Transverse colon (tissue), 3 donors: ENCODE results near the gene OR4D1.

Source experiments
- POLR2A ChIP-seq: fragments of 450-650 bp; IDR thresholded peaks from one replicate; pipeline ENCODE4 v1.6.1; 2016; ENCODE audit warnings: antibody characterized with exemption, mild to moderate bottlenecking, moderate library complexity
- TF ChIP-seq, protein P1 (sequence below), 5 experiments: fragments of 200-600 bp in 3 of 5; fragments of 450-650 bp in 2 of 5; sonication (generic) in 3 of 5; IDR thresholded peaks; 1 replicate in 2 of 5; 2 replicates in 3 of 5; pipeline ENCODE4 v1.5.1; 2016 to 2017; ENCODE audit warnings: antibody characterized with exemption in 5 of 5, inconsistent platforms in 3 of 5, mild to moderate bottlenecking in 2 of 5, moderate library complexity in 1 of 5

DNA sequence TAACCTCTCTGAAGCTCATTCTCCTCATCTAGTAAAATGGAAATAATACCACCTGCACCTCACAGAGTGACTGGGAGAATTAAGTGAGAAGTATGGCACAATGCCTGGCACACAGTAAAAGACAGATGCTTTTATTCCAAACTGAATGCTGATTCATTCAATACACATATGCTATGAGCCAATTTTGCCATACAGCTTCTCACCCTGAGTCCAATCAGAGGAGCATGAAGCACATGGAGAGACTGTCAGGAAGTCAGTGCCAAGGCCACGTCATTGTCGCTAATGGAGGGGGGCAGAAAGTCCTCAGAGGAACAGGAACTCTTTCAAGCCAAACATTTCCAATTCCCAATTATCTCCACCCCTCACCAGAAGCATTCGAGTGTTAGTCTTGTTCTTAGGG, 59.3 kb downstream of the OR4D1 start:
- no peak for TF ChIP-seq POLR2A
- TF ChIP-seq, protein P1, sequence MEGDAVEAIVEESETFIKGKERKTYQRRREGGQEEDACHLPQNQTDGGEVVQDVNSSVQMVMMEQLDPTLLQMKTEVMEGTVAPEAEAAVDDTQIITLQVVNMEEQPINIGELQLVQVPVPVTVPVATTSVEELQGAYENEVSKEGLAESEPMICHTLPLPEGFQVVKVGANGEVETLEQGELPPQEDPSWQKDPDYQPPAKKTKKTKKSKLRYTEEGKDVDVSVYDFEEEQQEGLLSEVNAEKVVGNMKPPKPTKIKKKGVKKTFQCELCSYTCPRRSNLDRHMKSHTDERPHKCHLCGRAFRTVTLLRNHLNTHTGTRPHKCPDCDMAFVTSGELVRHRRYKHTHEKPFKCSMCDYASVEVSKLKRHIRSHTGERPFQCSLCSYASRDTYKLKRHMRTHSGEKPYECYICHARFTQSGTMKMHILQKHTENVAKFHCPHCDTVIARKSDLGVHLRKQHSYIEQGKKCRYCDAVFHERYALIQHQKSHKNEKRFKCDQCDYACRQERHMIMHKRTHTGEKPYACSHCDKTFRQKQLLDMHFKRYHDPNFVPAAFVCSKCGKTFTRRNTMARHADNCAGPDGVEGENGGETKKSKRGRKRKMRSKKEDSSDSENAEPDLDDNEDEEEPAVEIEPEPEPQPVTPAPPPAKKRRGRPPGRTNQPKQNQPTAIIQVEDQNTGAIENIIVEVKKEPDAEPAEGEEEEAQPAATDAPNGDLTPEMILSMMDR (IDR thresholded peaks at IDR 0.05) = no peak
